ENCODE results near the gene XXYLT1.

- TF ChIP-seq, protein P1, sequence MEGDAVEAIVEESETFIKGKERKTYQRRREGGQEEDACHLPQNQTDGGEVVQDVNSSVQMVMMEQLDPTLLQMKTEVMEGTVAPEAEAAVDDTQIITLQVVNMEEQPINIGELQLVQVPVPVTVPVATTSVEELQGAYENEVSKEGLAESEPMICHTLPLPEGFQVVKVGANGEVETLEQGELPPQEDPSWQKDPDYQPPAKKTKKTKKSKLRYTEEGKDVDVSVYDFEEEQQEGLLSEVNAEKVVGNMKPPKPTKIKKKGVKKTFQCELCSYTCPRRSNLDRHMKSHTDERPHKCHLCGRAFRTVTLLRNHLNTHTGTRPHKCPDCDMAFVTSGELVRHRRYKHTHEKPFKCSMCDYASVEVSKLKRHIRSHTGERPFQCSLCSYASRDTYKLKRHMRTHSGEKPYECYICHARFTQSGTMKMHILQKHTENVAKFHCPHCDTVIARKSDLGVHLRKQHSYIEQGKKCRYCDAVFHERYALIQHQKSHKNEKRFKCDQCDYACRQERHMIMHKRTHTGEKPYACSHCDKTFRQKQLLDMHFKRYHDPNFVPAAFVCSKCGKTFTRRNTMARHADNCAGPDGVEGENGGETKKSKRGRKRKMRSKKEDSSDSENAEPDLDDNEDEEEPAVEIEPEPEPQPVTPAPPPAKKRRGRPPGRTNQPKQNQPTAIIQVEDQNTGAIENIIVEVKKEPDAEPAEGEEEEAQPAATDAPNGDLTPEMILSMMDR (IDR thresholded peaks at IDR 0.05; ENCODE audit: insufficient read depth, low read length, poor library complexity, severe bottlenecking): no peak
- TF ChIP-seq EZH2phosphoT487 (conservative IDR thresholded peaks at IDR 0.05; ENCODE audit: low read length): no peak
Measured at GRCh38 chr3:195126056-195126605, 144.8 kb downstream of the XXYLT1 start.

Data from SU-DHL-6 (cell line).